KMS-11 (cell line): ENCODE data around the gene TEAD2.

Experiments
- H2AFZ ChIP-seq: fragments of 200-600 bp; sonication (generic); 2 replicates; pipeline ENCODE4 v1.6.1; 2016; ENCODE audit warnings: antibody characterized with exemption, mixed run types, low read depth
- H3K27ac ChIP-seq: fragments of 200-600 bp; sonication (generic); 2 replicates; pipeline ENCODE4 v1.6.1; 2016; ENCODE audit warnings: mild to moderate bottlenecking, mixed run types
- H3K27me3 ChIP-seq: fragments of 200-600 bp; sonication (generic); 2 replicates; pipeline ENCODE4 v1.6.1; 2017; ENCODE audit warnings: mild to moderate bottlenecking, low read depth, mixed run types, moderate library complexity; ENCODE audit not compliant: insufficient read depth
- H3K36me3 ChIP-seq: fragments of 200-600 bp; sonication (generic); 2 replicates; pipeline ENCODE4 v1.6.1; 2017; ENCODE audit warnings: mild to moderate bottlenecking, mixed run types; ENCODE audit not compliant: insufficient read depth
- H3K4me1 ChIP-seq: fragments of 200-600 bp; sonication (generic); 2 replicates; pipeline ENCODE4 v1.6.1; 2016; ENCODE audit warnings: mild to moderate bottlenecking, low read depth, mixed run types; ENCODE audit not compliant: poor library complexity, severe bottlenecking
- H3K4me2 ChIP-seq: fragments of 200-600 bp; sonication (generic); 2 replicates; pipeline ENCODE4 v1.7.0; 2016; ENCODE audit warnings: mild to moderate bottlenecking, mixed run types
- H3K4me3 ChIP-seq: fragments of 200-600 bp; sonication (generic); IDR thresholded peaks from 2 replicates; pipeline ENCODE4 v1.6.1; 2017; ENCODE audit warnings: low read depth, low read length, mixed read lengths; ENCODE audit not compliant: insufficient read depth
- H3K79me2 ChIP-seq: fragments of 200-600 bp; sonication (generic); 2 replicates; pipeline ENCODE4 v1.6.1; 2016; ENCODE audit warnings: low read depth, mixed run types; ENCODE audit not compliant: insufficient read depth
- H3K9ac ChIP-seq: fragments of 200-600 bp; sonication (generic); 2 replicates; pipeline ENCODE4 v1.6.1; 2016; ENCODE audit warnings: mild to moderate bottlenecking, mixed run types
- H4K20me1 ChIP-seq: fragments of 200-600 bp; sonication (generic); 2 replicates; pipeline ENCODE4 v1.6.1; 2016; ENCODE audit warnings: mild to moderate bottlenecking, mixed run types; ENCODE audit not compliant: insufficient read depth
- TF ChIP-seq, protein P1 (sequence below): fragments of 200-600 bp; sonication (generic); conservative IDR thresholded peaks from 2 replicates; pipeline ENCODE4 v1.6.1; 2017; ENCODE audit warnings: low read depth, mild to moderate bottlenecking, antibody characterized with exemption, low read length, moderate library complexity, mixed read lengths

TEAD2 gene

DNA sequence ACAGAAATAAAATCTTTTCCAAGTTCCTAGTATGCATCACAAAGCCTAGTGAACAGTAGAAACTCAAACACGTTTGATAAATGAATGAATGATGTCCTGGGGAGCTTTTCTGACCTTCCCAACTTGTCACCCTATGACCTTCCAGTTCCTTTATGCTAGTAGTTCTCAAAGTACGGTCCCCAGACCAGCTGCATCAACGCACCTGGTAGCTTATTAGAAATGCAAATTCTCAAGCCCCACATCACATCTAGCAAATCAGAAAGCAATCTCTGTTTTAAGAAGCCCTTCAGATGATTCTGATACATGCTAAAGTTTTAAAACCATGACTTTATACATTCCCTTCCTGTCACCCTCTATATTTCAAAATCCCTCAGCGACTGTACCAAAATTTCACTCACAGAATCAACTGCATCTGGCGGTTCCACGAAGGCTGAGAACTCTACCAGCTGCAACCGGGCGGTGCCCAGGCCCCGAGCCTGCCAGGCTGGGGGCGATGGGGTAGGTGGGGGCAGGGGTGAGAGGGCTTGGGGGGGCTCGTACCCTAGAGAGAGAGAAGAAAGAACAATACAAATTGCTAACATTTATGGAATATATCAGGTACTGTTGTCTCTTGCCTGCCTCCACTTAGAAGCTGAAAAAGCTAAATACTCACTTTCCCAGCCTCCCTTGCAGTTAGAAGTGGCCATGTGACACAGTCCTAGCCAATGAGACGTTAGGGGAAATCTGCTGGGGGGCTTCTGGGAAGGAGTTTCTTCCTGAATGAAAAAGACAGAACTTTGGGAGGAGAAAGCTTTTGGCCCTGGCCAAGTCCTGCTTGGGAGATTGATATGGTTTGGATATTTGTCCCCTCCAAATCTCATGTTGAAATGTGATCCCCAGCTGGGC, 13.7 kb downstream of the TEAD2 start:
- Histone ChIP-seq H3K36me3 (no peaks in the 10 kb centered on the region), H2AFZ (peak overlapping the region; percentile 40; the same call in 1 of the 2 replicates), H3K4me1 (no peaks in the 10 kb centered on the region), H3K27me3 (peaks cover 33% of the 10 kb centered on the region), H3K4me3 (no peak overlapping the region), H3K79me2 (no peaks in the 10 kb centered on the region), H4K20me1 (no peaks in the 10 kb centered on the region), H3K9ac (no peak overlapping the region), H3K27ac (no peak overlapping the region), H3K4me2 (no peak overlapping the region)
- TF ChIP-seq, protein P1, sequence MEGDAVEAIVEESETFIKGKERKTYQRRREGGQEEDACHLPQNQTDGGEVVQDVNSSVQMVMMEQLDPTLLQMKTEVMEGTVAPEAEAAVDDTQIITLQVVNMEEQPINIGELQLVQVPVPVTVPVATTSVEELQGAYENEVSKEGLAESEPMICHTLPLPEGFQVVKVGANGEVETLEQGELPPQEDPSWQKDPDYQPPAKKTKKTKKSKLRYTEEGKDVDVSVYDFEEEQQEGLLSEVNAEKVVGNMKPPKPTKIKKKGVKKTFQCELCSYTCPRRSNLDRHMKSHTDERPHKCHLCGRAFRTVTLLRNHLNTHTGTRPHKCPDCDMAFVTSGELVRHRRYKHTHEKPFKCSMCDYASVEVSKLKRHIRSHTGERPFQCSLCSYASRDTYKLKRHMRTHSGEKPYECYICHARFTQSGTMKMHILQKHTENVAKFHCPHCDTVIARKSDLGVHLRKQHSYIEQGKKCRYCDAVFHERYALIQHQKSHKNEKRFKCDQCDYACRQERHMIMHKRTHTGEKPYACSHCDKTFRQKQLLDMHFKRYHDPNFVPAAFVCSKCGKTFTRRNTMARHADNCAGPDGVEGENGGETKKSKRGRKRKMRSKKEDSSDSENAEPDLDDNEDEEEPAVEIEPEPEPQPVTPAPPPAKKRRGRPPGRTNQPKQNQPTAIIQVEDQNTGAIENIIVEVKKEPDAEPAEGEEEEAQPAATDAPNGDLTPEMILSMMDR = no peak

DNA sequence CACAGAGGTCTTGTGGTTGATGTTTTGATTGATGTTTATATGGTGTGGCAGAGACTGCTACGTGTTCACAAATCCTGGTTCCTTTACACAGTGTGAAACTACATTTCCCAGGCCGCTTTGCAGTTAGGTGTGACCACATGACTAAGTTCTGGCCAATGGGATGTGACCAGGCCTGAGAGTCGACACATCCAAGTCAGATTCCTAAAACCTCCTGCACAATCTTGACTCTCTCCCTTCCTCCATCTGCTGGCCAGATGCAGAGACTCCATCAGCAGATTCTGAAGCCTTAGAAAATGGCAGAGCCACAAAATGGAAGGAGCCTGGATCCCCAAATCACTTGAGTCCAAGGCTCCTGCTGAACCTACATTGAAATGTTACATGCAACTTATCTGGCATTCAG, 14.4 kb downstream of the TEAD2 start:
- H3K36me3 ChIP-seq = no peaks in the 10 kb centered on the region
- no peaks in the 10 kb centered on the region for H3K79me2 ChIP-seq
- H3K9ac ChIP-seq = no peak overlapping the region
- no peaks in the 10 kb centered on the region for H4K20me1 ChIP-seq
- peak overlapping the region; percentile 40; the same call in 1 of the 2 replicates for H2AFZ ChIP-seq
- peaks cover 30% of the 10 kb centered on the region for H3K27me3 ChIP-seq
- no peak overlapping the region for H3K4me2 ChIP-seq
- no peaks in the 10 kb centered on the region for H3K4me1 ChIP-seq
- H3K4me3 ChIP-seq = no peak overlapping the region
- TF ChIP-seq, protein P1 = no peak
- H3K27ac ChIP-seq = no peak overlapping the region

DNA sequence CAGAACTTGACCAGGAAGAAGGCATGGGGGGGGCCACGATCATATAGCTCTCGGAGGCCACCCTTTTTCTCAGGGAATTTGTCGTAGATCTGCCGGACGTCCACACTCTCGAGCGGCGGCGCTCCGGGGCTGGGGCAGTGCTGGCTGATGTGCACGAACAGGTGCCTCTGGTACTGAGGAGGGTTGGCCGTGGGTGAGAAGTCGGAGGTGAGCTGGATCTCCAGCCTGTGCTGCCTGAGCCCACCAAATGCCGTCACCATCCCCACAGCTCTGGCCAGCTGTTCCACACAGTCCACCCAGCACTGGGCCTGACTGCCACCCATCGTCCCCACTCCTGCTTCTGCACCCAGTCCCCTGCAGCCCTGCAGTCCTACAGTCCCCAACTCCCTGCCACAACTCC, 15.0 kb downstream of the TEAD2 start:
- H3K27ac ChIP-seq = no peak overlapping the region
- H4K20me1 ChIP-seq = no peaks in the 10 kb centered on the region
- no peaks in the 10 kb centered on the region for H3K4me1 ChIP-seq
- no peak overlapping the region for H2AFZ ChIP-seq
- no peaks in the 10 kb centered on the region for H3K79me2 ChIP-seq
- H3K27me3 ChIP-seq = peaks cover 29% of the 10 kb centered on the region
- no peak overlapping the region for H3K4me2 ChIP-seq
- no peak overlapping the region for H3K4me3 ChIP-seq
- H3K36me3 ChIP-seq = no peaks in the 10 kb centered on the region
- TF ChIP-seq, protein P1 = no peak
- no peak overlapping the region for H3K9ac ChIP-seq

DNA sequence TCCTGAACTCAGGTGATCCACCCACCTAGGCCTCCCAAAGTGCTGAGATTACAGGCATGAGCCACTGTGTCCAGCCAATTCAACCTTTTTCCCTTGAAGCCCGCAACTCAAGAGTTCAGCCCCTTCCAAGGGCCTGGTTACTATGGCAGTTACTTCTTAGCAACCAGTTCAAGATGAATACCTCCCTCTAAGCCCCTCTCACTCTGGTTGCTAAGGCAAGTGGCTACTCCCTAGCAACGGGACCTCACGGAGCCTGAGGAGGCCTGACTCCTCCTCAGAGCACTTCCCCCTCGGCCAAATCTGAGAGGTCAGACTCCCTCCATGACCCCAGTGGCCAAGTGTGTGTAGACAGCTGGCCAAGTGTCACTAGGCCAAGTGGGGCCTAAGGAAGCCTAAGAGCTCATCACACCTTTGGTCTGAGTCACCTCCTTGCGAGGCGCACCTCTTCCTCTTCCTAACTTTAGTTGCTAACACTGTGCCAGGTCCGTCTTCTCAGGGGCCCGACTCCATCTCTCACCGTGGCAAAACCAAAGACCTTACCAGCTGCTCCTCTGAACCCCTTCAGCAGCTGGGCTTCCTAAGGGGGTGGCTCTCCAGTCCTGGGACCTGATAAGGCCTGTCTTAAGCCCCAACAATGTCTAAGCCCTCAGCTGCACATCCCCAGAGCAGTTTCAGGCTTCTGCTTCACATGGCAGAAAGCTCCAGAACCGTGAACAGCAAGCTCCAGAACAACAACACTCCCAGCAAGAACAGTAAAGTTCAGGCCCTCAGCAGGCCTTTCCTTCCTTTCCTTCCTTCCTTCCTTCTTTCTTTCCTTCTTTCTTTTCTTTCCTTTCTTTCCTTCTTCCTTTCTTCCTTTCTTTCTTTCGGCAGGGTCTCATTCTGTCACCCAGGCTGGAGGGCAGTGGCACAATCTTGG, 17.5 kb downstream of the TEAD2 start:
- H3K79me2 ChIP-seq = no peaks in the 10 kb centered on the region
- H4K20me1 ChIP-seq = no peaks in the 10 kb centered on the region
- H3K4me2 ChIP-seq = no peak overlapping the region
- TF ChIP-seq, protein P1 = no peak
- no peak overlapping the region for H2AFZ ChIP-seq
- H3K4me3 ChIP-seq = no peak overlapping the region
- H3K27me3 ChIP-seq = peaks cover 34% of the 10 kb centered on the region; the same call in 1 of the 2 replicates
- no peak overlapping the region for H3K9ac ChIP-seq
- H3K36me3 ChIP-seq = no peaks in the 10 kb centered on the region
- no peak overlapping the region for H3K27ac ChIP-seq
- no peaks in the 10 kb centered on the region for H3K4me1 ChIP-seq
